Common myeloid progenitor, CD34-positive (primary cell): ENCODE data around the gene SERGEF.

Experiments used
- CTCF ChIA-PET: fragments of 350-600 bp; sonication (Branson Sonifier 250); formaldehyde crosslinking; loops from one replicate; lab custom pipeline; 2021; ENCODE audit warnings: antibody characterized with exemption; lab: Charles Lee
- POLR2A ChIA-PET: fragments of 350-600 bp; sonication (Branson Sonifier 250); formaldehyde crosslinking; loops from one replicate; lab custom pipeline; 2021; ENCODE audit warnings: antibody characterized with exemption; lab: Charles Lee
- DNase-seq, 3 donors: peaks; one replicate each; pipeline versions ENCODE4 v3.0.0 to v3.0.0-alpha.2; 2013
- H3K27ac ChIP-seq, 2 experiments: 1 replicate in 1 of 2; 2 replicates in 1 of 2; pipeline ENCODE4 v1.7.0; 2013; ENCODE audit warnings: inconsistent platforms in 2 of 2, low read length in 2 of 2, mild to moderate bottlenecking in 2 of 2, low read depth in 1 of 2, moderate library complexity in 1 of 2; ENCODE audit not compliant: severe bottlenecking in 2 of 2, insufficient read depth in 1 of 2, poor library complexity in 1 of 2
- H3K27me3 ChIP-seq, 5 experiments: replicated peaks in 2 of 5; 1 replicate in 3 of 5; 2 replicates in 2 of 5; pipeline versions ENCODE4 v1.6.1 to v1.7.0; 2013; ENCODE audit warnings: low read length in 4 of 5, mild to moderate bottlenecking in 2 of 5, moderate library complexity in 2 of 5, inconsistent platforms in 1 of 5; ENCODE audit not compliant: insufficient read depth in 5 of 5, control insufficient read depth in 4 of 5
- H3K36me3 ChIP-seq, 4 experiments: 1 replicate in 2 of 4; 2 replicates in 2 of 4; pipeline versions ENCODE4 v1.6.1 to v1.7.0; 2013; ENCODE audit warnings: low read length in 3 of 4, control low read depth in 1 of 4, mild to moderate bottlenecking in 1 of 4; ENCODE audit not compliant: control insufficient read depth in 4 of 4, insufficient read depth in 4 of 4
- H3K4me1 ChIP-seq, 4 experiments: 1 replicate in 3 of 4; 2 replicates in 1 of 4; pipeline versions ENCODE4 v1.6.1 to v1.7.1; 2013; ENCODE audit warnings: low read length in 3 of 4, mild to moderate bottlenecking in 3 of 4, control low read depth in 1 of 4, inconsistent platforms in 1 of 4, moderate library complexity in 1 of 4; ENCODE audit not compliant: control insufficient read depth in 4 of 4, insufficient read depth in 4 of 4; ENCODE audit errors: control extremely low read depth in 1 of 4
- H3K4me3 ChIP-seq, 7 experiments: 1 replicate in 4 of 7; 2 replicates in 3 of 7; pipeline versions ENCODE4 v1.5.1 to v1.7.0; 2013; ENCODE audit warnings: mild to moderate bottlenecking in 7 of 7, low read length in 6 of 7, moderate library complexity in 6 of 7, inconsistent platforms in 2 of 7, low read depth in 2 of 7, control low read depth in 1 of 7; ENCODE audit not compliant: insufficient read depth in 4 of 7, control insufficient read depth in 1 of 7; ENCODE audit errors: extremely low read depth in 1 of 7
- H3K9me3 ChIP-seq, 5 experiments: 1 replicate in 4 of 5; 2 replicates in 1 of 5; pipeline versions ENCODE4 v1.6.1 to v1.7.1; 2013; ENCODE audit warnings: low read length in 4 of 5, mild to moderate bottlenecking in 2 of 5, inconsistent platforms in 1 of 5, low read depth in 1 of 5, moderate library complexity in 1 of 5; ENCODE audit not compliant: control insufficient read depth in 4 of 5, insufficient read depth in 2 of 5; ENCODE audit errors: control extremely low read depth in 1 of 5
- WGBS: methylation state at CpG from one replicate; pipeline ENCODE4 v1.1.5; 2013; ENCODE audit not compliant: insufficient coverage; 5-methylcytosine and 5-hydroxymethylcytosine counted together

The SERGEF gene

DNA sequence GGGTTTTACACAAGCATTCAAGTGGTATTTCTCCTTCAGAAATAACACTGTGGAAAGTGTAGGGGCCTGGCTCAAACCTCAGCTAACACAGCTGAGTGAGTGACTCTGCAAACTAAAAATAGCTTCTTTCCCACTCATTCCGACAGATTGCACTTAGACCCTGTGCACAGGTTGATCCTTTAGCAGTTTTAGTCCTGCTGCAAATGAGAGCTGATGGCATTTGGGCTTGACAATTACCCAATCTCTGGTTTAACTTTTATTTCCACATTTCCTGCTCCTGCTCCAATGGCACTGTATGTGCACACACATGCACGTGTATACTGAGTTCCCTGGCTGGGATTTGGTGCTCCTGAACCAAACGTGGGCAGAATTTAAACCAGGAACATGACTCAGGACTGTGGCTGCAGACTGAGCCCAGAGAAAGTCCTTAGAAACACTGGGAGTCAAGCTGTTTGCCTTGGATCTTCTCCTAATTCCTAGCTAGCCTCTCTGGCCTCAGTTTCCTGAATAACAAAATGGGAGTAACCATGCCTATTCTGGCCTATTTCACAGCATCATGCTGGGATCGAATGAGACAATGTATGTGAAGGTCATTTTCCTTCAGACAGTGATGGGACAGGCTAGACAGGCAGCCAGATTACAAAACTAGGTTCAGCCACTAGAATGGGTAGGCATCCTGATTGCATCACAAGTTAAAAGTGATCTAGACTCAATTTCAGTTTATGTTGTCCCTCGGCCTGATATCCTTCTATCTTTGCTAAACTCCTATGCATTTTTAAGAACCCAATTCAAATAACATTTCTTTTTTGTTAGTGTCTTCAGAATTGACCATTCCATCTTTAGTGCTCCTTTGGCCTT, 58.2 kb downstream of the SERGEF start:
- no peak for DNase-seq
- H3K9me3 ChIP-seq = no peaks in the 10 kb centered on the region
- no peaks in the 10 kb centered on the region for H3K27me3 ChIP-seq
- H3K4me1 ChIP-seq = no peaks in the 10 kb centered on the region
- WGBS = 99% methylated on average over 4 of the region's 5 CpGs
- CTCF ChIA-PET = interaction anchor here (0.5 to 1.3 kb wide), 3 partner anchors 15 to 224 kb away, joined by 3 read pairs; no protein-coding TSS in a partner anchor
- H3K4me3 ChIP-seq = no peak overlapping the region
- peaks cover 5 to 56% (median 38%) of the 10 kb centered on the region in 4 experiments for H3K36me3 ChIP-seq
- POLR2A ChIA-PET = no interaction called here
- no peak overlapping the region for H3K27ac ChIP-seq

DNA sequence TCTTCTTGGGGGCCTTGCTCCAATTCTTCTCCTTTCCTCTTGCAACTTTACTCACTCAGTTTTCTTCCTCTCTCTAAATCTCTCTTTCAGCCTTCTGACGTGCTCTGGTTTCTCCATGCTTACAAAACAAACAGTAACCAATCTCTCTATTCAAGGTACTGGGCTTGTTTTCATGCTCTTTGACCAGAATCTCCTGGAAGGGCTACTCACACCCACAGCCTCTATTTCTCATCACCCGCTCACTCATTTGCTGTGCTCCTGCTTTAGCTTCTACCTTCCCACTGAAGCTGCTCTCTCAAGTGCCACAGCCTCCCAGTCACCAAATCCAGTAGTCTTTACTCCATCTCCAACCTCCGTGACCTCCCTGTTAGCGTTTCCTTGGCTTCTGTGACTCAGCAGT, 60.4 kb downstream of the SERGEF start:
- ChIA-PET POLR2A (no interaction called here), CTCF (no interaction called here)
- peaks cover 9 to 56% (median 36%) of the 10 kb centered on the region in 4 experiments for H3K36me3 ChIP-seq
- no peaks in the 10 kb centered on the region for H3K9me3 ChIP-seq
- no peak overlapping the region for H3K4me3 ChIP-seq
- WGBS = 100% methylated on average over 4 of the region's 4 CpGs
- H3K27me3 ChIP-seq = no peaks in the 10 kb centered on the region
- H3K4me1 ChIP-seq = no peaks in the 10 kb centered on the region
- no peak overlapping the region for H3K27ac ChIP-seq
- DNase-seq = no peak

DNA sequence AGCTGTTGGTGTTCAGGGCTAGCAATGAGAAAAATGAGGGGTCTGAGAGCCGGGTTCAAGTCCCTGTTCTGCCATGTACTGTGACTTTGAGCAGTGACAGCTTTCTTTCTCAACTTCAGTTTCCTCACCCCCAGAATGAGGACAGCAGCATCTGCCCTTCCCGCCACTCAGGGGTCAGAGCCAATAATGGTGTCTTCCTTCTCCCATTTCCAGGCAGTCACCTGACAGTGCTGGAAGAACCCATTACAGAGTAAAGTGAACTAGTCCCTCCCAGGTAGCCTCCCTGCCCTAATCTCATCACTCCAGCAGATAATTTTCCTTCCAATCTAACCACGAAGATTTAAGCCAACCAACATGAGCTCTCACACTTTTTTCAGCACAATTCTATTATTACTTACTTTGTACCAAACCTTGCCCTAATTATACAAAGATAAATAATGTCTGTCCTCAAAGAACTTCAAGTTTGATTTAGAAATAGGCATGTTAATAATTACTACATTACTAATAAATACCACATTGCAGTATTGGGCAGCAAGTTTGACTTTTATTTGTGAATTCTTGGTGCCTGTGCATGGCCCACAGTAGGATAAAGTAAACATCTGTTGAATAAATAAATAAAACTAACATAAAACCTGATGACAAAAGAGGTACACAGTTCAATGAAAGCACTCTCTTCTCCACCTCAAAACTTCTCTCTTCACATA, 61.0 kb downstream of the SERGEF start:
- Histone ChIP-seq H3K4me1 (no peaks in the 10 kb centered on the region), H3K4me3 (no peak overlapping the region), H3K36me3 (peaks cover 9 to 57% (median 38%) of the 10 kb centered on the region in 4 experiments), H3K27me3 (no peaks in the 10 kb centered on the region), H3K9me3 (no peaks in the 10 kb centered on the region), H3K27ac (no peak overlapping the region)
- ChIA-PET POLR2A (no interaction called here), CTCF (no interaction called here)
- 97% methylated on average over 3 of the region's 3 CpGs for WGBS
- no peak for DNase-seq

DNA sequence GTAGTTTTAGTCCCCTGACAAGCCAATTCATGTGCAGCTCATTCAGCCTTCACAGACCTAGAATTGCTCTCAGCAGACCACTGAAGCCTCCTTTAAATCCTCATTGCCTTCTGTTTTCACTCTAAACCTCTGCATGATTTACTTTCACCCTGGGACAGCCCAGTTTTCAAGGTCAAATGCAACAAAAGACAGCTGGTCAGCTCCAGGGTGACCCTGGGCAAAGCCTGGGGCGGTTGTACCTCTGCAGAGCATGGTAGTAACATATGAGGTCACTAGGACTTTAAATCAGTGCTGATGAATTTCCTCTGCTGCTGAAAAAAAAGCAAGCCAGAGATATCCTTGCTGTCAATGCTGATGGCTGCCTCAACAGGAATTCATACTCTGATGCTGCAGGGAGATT, 62.2 kb downstream of the SERGEF start:
- H3K4me3 ChIP-seq = no peak overlapping the region
- no peak overlapping the region for H3K27ac ChIP-seq
- H3K27me3 ChIP-seq = no peaks in the 10 kb centered on the region
- H3K4me1 ChIP-seq = no peaks in the 10 kb centered on the region
- ChIA-PET CTCF (interaction anchor here (0.9 to 1.6 kb wide), 2 partner anchors 190 to 219 kb away, joined by 3 to 5 read pairs; no protein-coding TSS in a partner anchor), POLR2A (no interaction called here)
- no peaks in the 10 kb centered on the region for H3K9me3 ChIP-seq
- peaks cover 10 to 45% (median 31%) of the 10 kb centered on the region in 4 experiments for H3K36me3 ChIP-seq
- DNase-seq = no peak
- WGBS = 100% methylated on average over 1 of the region's 1 CpG

DNA sequence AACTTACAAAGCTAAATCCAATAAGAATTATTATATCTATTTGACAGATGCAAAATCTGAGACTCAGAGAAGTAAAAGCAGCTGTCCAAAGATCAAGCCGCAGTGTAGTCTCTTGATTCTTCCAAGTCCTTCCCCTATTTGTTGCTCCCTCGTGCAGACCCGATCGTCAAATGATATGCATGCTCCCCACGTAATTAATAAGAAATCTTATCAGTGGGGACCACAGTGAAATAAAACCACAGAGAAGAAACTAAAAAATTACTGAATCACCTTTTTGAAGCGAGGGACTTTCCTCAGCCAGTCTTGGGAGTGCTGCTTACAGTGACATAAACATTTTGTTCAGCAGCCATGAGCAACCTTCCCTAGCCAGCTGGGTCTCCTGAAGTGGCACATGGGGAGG, 64.6 kb downstream of the SERGEF start:
- H3K9me3 ChIP-seq = peaks cover 1 to 13% (median 4%) of the 10 kb centered on the region in 5 experiments
- ChIA-PET CTCF (no interaction called here), POLR2A (no interaction called here)
- no peaks in the 10 kb centered on the region for H3K27me3 ChIP-seq
- DNase-seq = peak; percentile 11 to 65 (median 60)
- H3K36me3 ChIP-seq = peaks cover 8 to 26% (median 18%) of the 10 kb centered on the region in 4 experiments
- peak overlapping the region in 1 of 7 experiments; percentile 7 for H3K4me3 ChIP-seq
- H3K4me1 ChIP-seq = no peaks in the 10 kb centered on the region
- 69% methylated on average over 2 of the region's 6 CpGs for WGBS
- no peak overlapping the region for H3K27ac ChIP-seq

DNA sequence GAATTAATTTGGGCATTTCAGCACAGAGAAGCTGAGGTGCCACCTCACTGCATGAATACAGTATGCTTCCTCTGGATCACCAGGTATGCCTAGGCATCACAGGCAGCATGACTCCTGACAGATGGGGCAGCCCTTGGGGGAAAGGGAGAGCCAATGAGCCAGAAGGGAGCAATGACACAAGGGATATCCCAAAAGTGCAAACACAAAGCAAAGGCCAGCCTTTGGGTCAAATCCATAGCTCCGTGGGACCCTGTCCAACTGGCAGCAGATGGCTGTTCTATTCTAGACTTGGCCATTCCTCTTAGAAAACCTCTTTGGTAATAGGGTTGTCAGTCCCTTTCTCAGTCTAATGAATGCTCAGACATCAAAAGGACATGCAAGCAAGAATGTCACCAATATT, 73.3 kb downstream of the SERGEF start:
- CTCF ChIA-PET = no interaction called here
- POLR2A ChIA-PET = interaction anchor here (0.6 kb wide), 1 partner anchor 1214 kb away, joined by 4 read pairs; no protein-coding TSS in a partner anchor

More for the DNA sequence above, 73.3 kb downstream of the SERGEF start:
- Histone ChIP-seq H3K9me3 (peaks cover 1 to 12% (median 4%) of the 10 kb centered on the region in 5 experiments), H3K27ac (no peak overlapping the region), H3K36me3 (peaks cover 0 to 7% (median 4%) of the 10 kb centered on the region in 4 experiments), H3K4me3 (no peak overlapping the region), H3K27me3 (no peaks in the 10 kb centered on the region), H3K4me1 (peaks cover 0 to 2% (median 0%) of the 10 kb centered on the region in 4 experiments)
- WGBS = 100% methylated on average over 1 of the region's 1 CpG
- no peak for DNase-seq
